Measurements from ENCODE around the gene GRK4.

Gene GRK4

DNA sequence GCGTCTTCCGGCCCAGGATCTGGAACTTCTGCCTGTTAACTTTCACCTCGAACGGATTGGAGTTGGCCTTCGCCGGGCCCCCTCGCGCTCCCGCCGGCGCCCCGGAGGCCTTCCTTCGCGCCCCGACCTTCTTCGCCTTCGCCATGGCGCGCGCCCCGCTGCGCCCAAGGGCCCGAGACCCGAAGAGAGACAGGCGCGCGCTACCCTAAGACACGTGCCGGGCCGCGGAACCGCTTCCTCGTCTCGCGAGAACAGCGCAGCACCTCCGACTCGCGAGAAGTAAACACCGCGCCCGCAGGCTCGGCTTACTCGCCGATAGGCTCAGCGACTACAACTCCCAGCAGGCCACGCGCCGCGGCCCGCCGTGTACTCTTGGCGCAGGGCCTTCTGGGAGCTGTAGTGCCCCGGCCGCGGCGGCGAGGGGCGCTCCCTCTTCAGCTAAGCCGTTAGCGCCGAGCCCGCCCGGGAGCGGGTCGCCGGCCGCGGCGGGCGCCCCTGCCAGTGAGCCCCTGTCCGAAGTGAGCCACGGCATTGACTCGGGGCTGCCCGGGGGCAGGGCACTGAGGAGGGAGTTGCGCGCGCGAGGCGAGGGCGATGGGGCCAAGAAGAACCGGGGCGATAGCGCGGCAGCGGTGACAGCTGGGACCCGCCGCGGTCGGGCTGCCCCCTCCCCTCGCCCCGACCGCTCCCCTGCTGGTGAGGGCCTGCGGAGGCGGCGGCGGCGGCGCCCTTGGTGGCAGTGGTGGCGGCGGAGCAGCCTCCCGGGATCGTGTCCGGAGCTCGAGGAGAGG, at the start of gene GRK4, which contains the start of gene NOP14 (continued):
- TF ChIP-seq, protein P1, sequence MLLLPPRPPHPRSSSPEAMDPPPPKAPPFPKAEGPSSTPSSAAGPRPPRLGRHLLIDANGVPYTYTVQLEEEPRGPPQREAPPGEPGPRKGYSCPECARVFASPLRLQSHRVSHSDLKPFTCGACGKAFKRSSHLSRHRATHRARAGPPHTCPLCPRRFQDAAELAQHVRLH (tag by site-specific recombination; IDR thresholded peaks at IDR 0.05): peak; percentile 83; the same call in 1 of the 2 replicates
- TF ChIP-seq ZXDB (tag by site-specific recombination; IDR thresholded peaks at IDR 0.05): peak; percentile 89; the same call in 1 of the 2 replicates
- TF ChIP-seq ZNF785 (tag by site-specific recombination; IDR thresholded peaks at IDR 0.05): no peak
- TF ChIP-seq ZNF426 (tag by site-specific recombination; IDR thresholded peaks at IDR 0.05): no peak
- TF ChIP-seq ZNF23 (tag by site-specific recombination; IDR thresholded peaks at IDR 0.05; ENCODE audit: borderline replicate concordance): no peak
- TF ChIP-seq GFI1B (tag by site-specific recombination; IDR thresholded peaks at IDR 0.05): no peak
- no peak; the same call in 1 of the 2 replicates for TF ChIP-seq ZNF2 (tag by site-specific recombination; IDR thresholded peaks at IDR 0.05)
- peak; percentile 67; the same call in 1 of the 2 replicates for TF ChIP-seq ZSCAN16 (tag by site-specific recombination; IDR thresholded peaks at IDR 0.05)
- TF ChIP-seq ZNF677 (tag by site-specific recombination; IDR thresholded peaks at IDR 0.05): no peak
- TF ChIP-seq ZNF416 (tag by site-specific recombination; IDR thresholded peaks at IDR 0.05): no peak
- no peak for TF ChIP-seq ZNF248 (tag by site-specific recombination; IDR thresholded peaks at IDR 0.05)
- TF ChIP-seq ZNF747 (tag by site-specific recombination; IDR thresholded peaks at IDR 0.05): no peak
- no peak for TF ChIP-seq ZNF324 (tag by site-specific recombination; IDR thresholded peaks at IDR 0.05)
- TF ChIP-seq ZNF354C (tag by site-specific recombination; IDR thresholded peaks at IDR 0.05; ENCODE audit: borderline replicate concordance, low read depth): no peak
- TF ChIP-seq KLF1 (tag by site-specific recombination; IDR thresholded peaks at IDR 0.05): no peak
- no peak for TF ChIP-seq ZNF776 (tag by site-specific recombination; IDR thresholded peaks at IDR 0.05; ENCODE audit: borderline replicate concordance)
- TF ChIP-seq ZNF140 (tag by site-specific recombination; IDR thresholded peaks at IDR 0.05): no peak
- no peak for TF ChIP-seq ZNF830 (tag by site-specific recombination; IDR thresholded peaks at IDR 0.05; ENCODE audit: low read depth)
- TF ChIP-seq, protein P2, sequence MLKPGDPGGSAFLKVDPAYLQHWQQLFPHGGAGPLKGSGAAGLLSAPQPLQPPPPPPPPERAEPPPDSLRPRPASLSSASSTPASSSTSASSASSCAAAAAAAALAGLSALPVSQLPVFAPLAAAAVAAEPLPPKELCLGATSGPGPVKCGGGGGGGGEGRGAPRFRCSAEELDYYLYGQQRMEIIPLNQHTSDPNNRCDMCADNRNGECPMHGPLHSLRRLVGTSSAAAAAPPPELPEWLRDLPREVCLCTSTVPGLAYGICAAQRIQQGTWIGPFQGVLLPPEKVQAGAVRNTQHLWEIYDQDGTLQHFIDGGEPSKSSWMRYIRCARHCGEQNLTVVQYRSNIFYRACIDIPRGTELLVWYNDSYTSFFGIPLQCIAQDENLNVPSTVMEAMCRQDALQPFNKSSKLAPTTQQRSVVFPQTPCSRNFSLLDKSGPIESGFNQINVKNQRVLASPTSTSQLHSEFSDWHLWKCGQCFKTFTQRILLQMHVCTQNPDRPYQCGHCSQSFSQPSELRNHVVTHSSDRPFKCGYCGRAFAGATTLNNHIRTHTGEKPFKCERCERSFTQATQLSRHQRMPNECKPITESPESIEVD (tag by site-specific recombination; IDR thresholded peaks at IDR 0.05): no peak
- no peak for TF ChIP-seq ZNF280D (tag by site-specific recombination; IDR thresholded peaks at IDR 0.05)
- TF ChIP-seq ZNF350 (tag by site-specific recombination; IDR thresholded peaks at IDR 0.05): no peak
- no peak for TF ChIP-seq ZNF114 (tag by site-specific recombination; IDR thresholded peaks at IDR 0.05)
- no peak for TF ChIP-seq ZNF658 (tag by site-specific recombination; IDR thresholded peaks at IDR 0.05)
- TF ChIP-seq ZNF704 (tag by site-specific recombination; IDR thresholded peaks at IDR 0.05): no peak
- no peak for TF ChIP-seq ZNF560 (tag by site-specific recombination; IDR thresholded peaks at IDR 0.05; ENCODE audit: borderline replicate concordance)
- no peak for TF ChIP-seq SALL2 (tag by site-specific recombination; IDR thresholded peaks at IDR 0.05; ENCODE audit: borderline replicate concordance)
- TF ChIP-seq, protein P3, sequence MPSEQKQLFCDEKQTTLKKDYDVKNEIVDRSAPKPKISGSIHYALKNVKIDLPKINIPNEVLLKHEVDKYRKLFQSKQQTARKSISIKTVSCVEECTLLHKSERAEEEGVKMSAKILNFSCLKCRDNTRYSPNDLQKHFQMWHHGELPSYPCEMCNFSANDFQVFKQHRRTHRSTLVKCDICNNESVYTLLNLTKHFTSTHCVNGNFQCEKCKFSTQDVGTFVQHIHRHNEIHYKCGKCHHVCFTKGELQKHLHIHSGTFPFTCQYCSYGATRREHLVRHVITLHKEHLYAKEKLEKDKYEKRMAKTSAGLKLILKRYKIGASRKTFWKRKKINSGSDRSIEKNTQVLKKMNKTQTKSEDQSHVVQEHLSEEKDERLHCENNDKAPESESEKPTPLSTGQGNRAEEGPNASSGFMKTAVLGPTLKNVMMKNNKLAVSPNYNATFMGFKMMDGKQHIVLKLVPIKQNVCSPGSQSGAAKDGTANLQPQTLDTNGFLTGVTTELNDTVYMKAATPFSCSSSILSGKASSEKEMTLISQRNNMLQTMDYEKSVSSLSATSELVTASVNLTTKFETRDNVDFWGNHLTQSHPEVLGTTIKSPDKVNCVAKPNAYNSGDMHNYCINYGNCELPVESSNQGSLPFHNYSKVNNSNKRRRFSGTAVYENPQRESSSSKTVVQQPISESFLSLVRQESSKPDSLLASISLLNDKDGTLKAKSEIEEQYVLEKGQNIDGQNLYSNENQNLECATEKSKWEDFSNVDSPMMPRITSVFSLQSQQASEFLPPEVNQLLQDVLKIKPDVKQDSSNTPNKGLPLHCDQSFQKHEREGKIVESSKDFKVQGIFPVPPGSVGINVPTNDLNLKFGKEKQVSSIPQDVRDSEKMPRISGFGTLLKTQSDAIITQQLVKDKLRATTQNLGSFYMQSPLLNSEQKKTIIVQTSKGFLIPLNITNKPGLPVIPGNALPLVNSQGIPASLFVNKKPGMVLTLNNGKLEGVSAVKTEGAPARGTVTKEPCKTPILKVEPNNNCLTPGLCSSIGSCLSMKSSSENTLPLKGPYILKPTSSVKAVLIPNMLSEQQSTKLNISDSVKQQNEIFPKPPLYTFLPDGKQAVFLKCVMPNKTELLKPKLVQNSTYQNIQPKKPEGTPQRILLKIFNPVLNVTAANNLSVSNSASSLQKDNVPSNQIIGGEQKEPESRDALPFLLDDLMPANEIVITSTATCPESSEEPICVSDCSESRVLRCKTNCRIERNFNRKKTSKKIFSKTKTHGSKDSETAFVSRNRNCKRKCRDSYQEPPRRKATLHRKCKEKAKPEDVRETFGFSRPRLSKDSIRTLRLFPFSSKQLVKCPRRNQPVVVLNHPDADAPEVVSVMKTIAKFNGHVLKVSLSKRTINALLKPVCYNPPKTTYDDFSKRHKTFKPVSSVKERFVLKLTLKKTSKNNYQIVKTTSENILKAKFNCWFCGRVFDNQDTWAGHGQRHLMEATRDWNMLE (tag by site-specific recombination; conservative IDR thresholded peaks at IDR 0.05; ENCODE audit: low read depth): no peak
- TF ChIP-seq ZNF362 (tag by site-specific recombination; IDR thresholded peaks at IDR 0.05): no peak

Measured in HEK293 (cell line).